Upper lobe of right lung (tissue), 1 donor: ENCODE data around the gene RAP1GAP2. TPM values are rescaled to one million over a fixed set of nuclear protein-coding genes. Genes with fewer than 3 reads are reported as not detected.

ENCODE experiments used
- ATAC-seq: fragments of 200-7000 bp; cut with Tn5 transposase; one replicate; pipeline ENCODE4 v1.9.1; 2020; ENCODE audit warnings: mild to moderate bottlenecking, moderate library complexity
- DNase-seq: peaks from one replicate; pipeline ENCODE4 v3.0.0-alpha.2; 2020
- H3K27ac ChIP-seq: fragments of 200-600 bp; one replicate; pipeline ENCODE4 v1.8.0; 2022
- H3K27me3 ChIP-seq: fragments of 200-600 bp; one replicate; pipeline ENCODE4 v1.8.0; 2022; ENCODE audit warnings: mild to moderate bottlenecking
- H3K36me3 ChIP-seq: fragments of 200-600 bp; one replicate; pipeline ENCODE4 v1.8.0; 2022
- H3K4me1 ChIP-seq: fragments of 200-600 bp; one replicate; pipeline ENCODE4 v1.8.0; 2022
- H3K4me3 ChIP-seq: fragments of 200-600 bp; one replicate; pipeline ENCODE4 v1.8.0; 2022; ENCODE audit warnings: mild to moderate bottlenecking
- H3K9me3 ChIP-seq: fragments of 200-600 bp; one replicate; pipeline ENCODE4 v1.8.0; 2022
- intact Hi-C: fragments of 100-400 bp; cut with DNase I; formaldehyde crosslinking; loops from one replicate; pipeline ENCODE4 v1.11.0; 2022
- total RNA-seq: library from RNA; stranded (reverse); fragmentation: NEBNext Ultra II Directional; extraction: Animal tissue kit (Norgen Biotek cat#: 25700); gene quantifications from one replicate; pipeline ENCODE4 v1.2.1, GENCODE V29; 2021
- TF ChIP-seq, protein P1 (sequence below): fragments of 200-600 bp; IDR thresholded peaks from one replicate; pipeline ENCODE4 v1.8.0; 2022; ENCODE audit warnings: antibody characterized with exemption
- donor health status: DM: no; HTN: yes; CAD: no; lungs with severe emphysema.

The RAP1GAP2 gene
- total RNA-seq, 1 donor from 2014 or later, result 16.1 TPM

DNA sequence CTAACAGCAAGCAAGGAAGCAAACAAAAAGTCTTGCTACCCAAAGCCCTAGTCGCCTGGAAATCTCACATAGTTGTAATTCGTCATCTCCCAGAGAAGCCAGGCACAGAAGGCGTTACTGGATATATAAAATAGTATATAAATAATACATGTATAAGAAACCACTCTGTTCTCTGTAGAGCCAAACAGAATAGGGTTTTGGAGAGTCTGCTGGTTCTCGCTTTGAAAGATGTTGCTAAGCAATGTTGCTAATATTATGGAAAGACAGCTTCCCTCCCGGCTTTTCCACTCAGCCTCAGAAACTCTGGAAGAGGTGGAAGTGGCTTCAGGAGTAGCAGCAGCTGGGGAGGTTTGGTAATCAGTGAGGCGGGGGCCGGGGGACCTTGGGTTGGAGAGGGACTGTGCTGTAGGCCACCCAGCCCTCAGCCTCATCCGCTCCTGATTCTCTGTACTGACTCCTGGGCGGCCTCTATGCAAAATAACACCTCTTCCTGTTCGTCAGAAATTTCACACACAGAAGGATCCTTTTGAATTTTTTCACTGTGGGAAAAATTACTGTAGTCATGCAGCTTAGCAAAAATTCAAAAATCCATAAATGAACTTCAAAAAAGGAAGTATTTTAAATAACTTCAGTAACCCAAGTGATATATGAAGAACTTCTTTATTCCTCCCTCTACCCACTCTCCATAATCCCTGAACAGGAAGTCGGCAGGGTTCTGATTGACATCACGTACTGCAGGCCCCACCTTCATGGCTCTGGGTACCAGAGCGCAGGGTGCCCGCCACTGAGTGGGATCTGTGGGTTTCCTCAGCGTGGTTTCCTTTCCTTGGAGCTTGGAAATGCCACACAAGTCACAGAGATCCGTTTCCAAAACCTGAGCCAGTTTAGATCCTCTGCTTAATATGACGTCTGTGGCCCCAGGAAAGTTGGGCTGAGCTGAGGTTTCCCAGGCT lies 51.4 kb downstream of the RAP1GAP2 start:
- peak; percentile 61 for ATAC-seq
- TF ChIP-seq, protein P1, sequence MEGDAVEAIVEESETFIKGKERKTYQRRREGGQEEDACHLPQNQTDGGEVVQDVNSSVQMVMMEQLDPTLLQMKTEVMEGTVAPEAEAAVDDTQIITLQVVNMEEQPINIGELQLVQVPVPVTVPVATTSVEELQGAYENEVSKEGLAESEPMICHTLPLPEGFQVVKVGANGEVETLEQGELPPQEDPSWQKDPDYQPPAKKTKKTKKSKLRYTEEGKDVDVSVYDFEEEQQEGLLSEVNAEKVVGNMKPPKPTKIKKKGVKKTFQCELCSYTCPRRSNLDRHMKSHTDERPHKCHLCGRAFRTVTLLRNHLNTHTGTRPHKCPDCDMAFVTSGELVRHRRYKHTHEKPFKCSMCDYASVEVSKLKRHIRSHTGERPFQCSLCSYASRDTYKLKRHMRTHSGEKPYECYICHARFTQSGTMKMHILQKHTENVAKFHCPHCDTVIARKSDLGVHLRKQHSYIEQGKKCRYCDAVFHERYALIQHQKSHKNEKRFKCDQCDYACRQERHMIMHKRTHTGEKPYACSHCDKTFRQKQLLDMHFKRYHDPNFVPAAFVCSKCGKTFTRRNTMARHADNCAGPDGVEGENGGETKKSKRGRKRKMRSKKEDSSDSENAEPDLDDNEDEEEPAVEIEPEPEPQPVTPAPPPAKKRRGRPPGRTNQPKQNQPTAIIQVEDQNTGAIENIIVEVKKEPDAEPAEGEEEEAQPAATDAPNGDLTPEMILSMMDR, result no peak
- no peak overlapping the region for H3K27ac ChIP-seq

GRCh38 chr17:2849327-2849670 lies 53.1 kb downstream of the RAP1GAP2 start:
- no peak for DNase-seq
- TF ChIP-seq, protein P1, result no peak
- Histone ChIP-seq H3K27ac (no peak overlapping the region), H3K9me3 (no peaks in the 10 kb centered on the region), H3K36me3 (no peaks in the 10 kb centered on the region), H3K4me3 (no peak overlapping the region), H3K27me3 (peaks cover 11% of the 10 kb centered on the region), H3K4me1 (peaks cover 5% of the 10 kb centered on the region)
- ATAC-seq, result no peak
- intact Hi-C loops, result no loop called here

More for the DNA sequence above, 51.4 kb downstream of the RAP1GAP2 start:
- no peak for DNase-seq
- Histone ChIP-seq H3K4me1 (no peaks in the 10 kb centered on the region), H3K36me3 (no peaks in the 10 kb centered on the region), H3K4me3 (no peak overlapping the region), H3K27me3 (peaks cover 3% of the 10 kb centered on the region), H3K9me3 (no peaks in the 10 kb centered on the region)
- intact Hi-C loops, result no loop called here

DNA sequence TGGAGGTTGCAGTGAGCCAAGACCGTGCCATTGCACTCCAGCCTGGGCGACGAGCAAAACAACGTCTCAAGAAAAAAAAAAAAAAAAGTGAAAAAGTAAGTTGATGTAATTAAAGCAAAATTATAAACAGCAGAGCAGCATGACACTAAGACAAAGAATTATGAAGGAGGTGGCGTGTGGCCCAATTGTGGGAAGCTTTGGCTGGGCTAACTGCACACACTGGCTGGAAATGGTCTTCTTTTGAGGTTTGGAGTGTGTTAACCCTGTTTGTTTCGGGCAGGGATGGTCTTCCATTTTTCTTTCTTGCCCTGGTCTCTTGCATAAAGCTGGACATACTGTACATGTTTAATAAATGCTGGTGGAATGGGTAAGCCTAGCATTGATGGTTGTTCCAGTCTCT lies 54.8 kb downstream of the RAP1GAP2 start:
- Histone ChIP-seq H3K9me3 (no peaks in the 10 kb centered on the region), H3K27me3 (peaks cover 28% of the 10 kb centered on the region), H3K4me3 (no peak overlapping the region), H3K27ac (no peak overlapping the region), H3K36me3 (no peaks in the 10 kb centered on the region), H3K4me1 (peaks cover 10% of the 10 kb centered on the region)
- DNase-seq (no peak), ATAC-seq (no peak)
- intact Hi-C loops, result no loop called here
- TF ChIP-seq, protein P1, result no peak

GRCh38 chr17:2851615-2852014 lies 55.4 kb downstream of the RAP1GAP2 start:
- Histone ChIP-seq H3K27me3 (peaks cover 34% of the 10 kb centered on the region), H3K36me3 (no peaks in the 10 kb centered on the region), H3K9me3 (no peaks in the 10 kb centered on the region), H3K27ac (no peak overlapping the region), H3K4me3 (no peak overlapping the region), H3K4me1 (peaks cover 10% of the 10 kb centered on the region)
- TF ChIP-seq, protein P1, result no peak
- no peak for ATAC-seq
- no peak for DNase-seq
- intact Hi-C loops, result no loop called here

DNA sequence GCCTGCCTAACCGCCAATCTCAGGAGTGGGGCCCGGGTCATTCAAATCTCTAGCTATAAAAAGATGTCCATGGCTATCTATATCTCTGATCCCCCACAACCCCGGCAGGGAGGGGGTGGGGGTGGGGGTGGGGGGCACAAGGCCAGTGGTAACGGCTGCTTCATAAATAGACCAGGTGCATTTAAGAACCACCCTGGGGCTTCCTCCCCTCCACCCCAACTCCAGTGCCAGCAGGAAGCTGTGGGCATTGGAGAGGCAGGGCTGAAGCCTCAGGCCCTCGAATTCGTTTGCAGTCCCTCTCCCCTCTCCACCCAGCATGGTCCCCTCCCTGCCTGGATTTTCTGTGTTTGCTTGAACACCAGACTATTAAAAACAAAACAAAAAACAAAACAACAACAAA lies 56.0 kb downstream of the RAP1GAP2 start:
- TF ChIP-seq, protein P1, result no peak
- H3K27ac ChIP-seq, result no peak overlapping the region
- no peak overlapping the region for H3K4me3 ChIP-seq
- intact Hi-C loops, result no loop called here
- DNase-seq, result no peak
- H3K4me1 ChIP-seq, result peaks cover 10% of the 10 kb centered on the region
- ATAC-seq, result no peak
- H3K36me3 ChIP-seq, result no peaks in the 10 kb centered on the region
- no peaks in the 10 kb centered on the region for H3K9me3 ChIP-seq
- peaks cover 40% of the 10 kb centered on the region for H3K27me3 ChIP-seq
